IMR-90 (cell line): ENCODE measurements around the gene RPL26. TPM values are rescaled to one million over a fixed set of nuclear protein-coding genes. Genes with fewer than 3 reads are reported as not detected.

Source experiments
- ATAC-seq: fragments of 200-7000 bp; cut with Tn5 transposase; 2 replicates; pipeline ENCODE4 v1.9.1; 2020; ENCODE audit warnings: low read depth, mild to moderate bottlenecking, moderate library complexity
- BruUV-seq: library from RNA; stranded (reverse); fragments of 400-500 nt; replicated peaks from 2 replicates; lab custom pipeline; 2021; lab: Mats Ljungman, UMichigan
- CTCF ChIA-PET: fragments of 300-600 bp; formaldehyde crosslinking; extraction: SDS; loops from one replicate; lab custom pipeline; 2021; ENCODE audit warnings: antibody characterized with exemption; lab: Yijun Ruan, JAX
- POLR2A ChIA-PET: fragments of 300-600 bp; sonication (Branson Sonifier 250); formaldehyde crosslinking; loops from one replicate; lab custom pipeline; 2022; ENCODE audit warnings: antibody characterized with exemption; ENCODE audit not compliant: unreplicated experiment; lab: Charles Lee
- DNase-seq: peaks from one replicate; pipeline ENCODE4 v3.0.0; 2013
- H2AFZ ChIP-seq: replicated peaks from 2 replicates; pipeline ENCODE3; 2013; ENCODE audit warnings: low read length, mild to moderate bottlenecking; ENCODE audit not compliant: poor library complexity
- H2AK5ac ChIP-seq: 2 replicates; pipeline ENCODE4 v1.6.1; 2013; ENCODE audit warnings: low read depth, low read length, inconsistent platforms
- H2AK9ac ChIP-seq: replicated peaks from 2 replicates; pipeline ENCODE3; 2013; ENCODE audit warnings: mild to moderate bottlenecking, low read depth, low read length, moderate library complexity; ENCODE audit not compliant: poor library complexity
- H2BK120ac ChIP-seq: 2 replicates; pipeline ENCODE4 v1.6.1; 2013; ENCODE audit warnings: low read depth, low read length, inconsistent platforms
- H2BK15ac ChIP-seq: 3 replicates; pipeline ENCODE4 v1.6.1; 2013; ENCODE audit warnings: low read depth, low read length, inconsistent platforms
- H2BK20ac ChIP-seq: 2 replicates; pipeline ENCODE4 v1.6.1; 2013; ENCODE audit warnings: low read depth, mild to moderate bottlenecking, inconsistent platforms, low read length, moderate library complexity
- H2BK5ac ChIP-seq: 2 replicates; pipeline ENCODE4 v1.6.1; 2013; ENCODE audit warnings: mild to moderate bottlenecking, low read depth, low read length, inconsistent platforms; ENCODE audit not compliant: poor library complexity, severe bottlenecking
- H3K14ac ChIP-seq: replicated peaks from 2 replicates; pipeline ENCODE4 v1.6.1; 2013; ENCODE audit warnings: low read depth, low read length, inconsistent platforms
- H3K18ac ChIP-seq: 2 replicates; pipeline ENCODE4 v1.6.1; 2013; ENCODE audit warnings: low read depth, low read length, control low read depth
- H3K23ac ChIP-seq: 2 replicates; pipeline ENCODE4 v1.6.1; 2013; ENCODE audit warnings: low read depth, low read length, inconsistent platforms
- H3K27ac ChIP-seq: 2 replicates; pipeline ENCODE4 v1.5.1; 2013; ENCODE audit warnings: mild to moderate bottlenecking, control low read depth, low read length; ENCODE audit not compliant: insufficient read depth
- H3K27me3 ChIP-seq: 2 replicates; pipeline ENCODE4 v1.6.1; 2013; ENCODE audit warnings: low read length; ENCODE audit not compliant: control insufficient read depth, insufficient read depth
- H3K36me3 ChIP-seq: 2 replicates; pipeline ENCODE4 v1.6.1; 2013; ENCODE audit warnings: low read length, mixed read lengths; ENCODE audit not compliant: control insufficient read depth, insufficient read depth
- H3K4ac ChIP-seq: 2 replicates; pipeline ENCODE4 v1.6.1; 2013; ENCODE audit warnings: low read depth, low read length, inconsistent platforms
- H3K4me1 ChIP-seq: 2 replicates; pipeline ENCODE4 v1.6.1; 2013; ENCODE audit warnings: low read length, mixed read lengths; ENCODE audit not compliant: control insufficient read depth, insufficient read depth
- H3K4me2 ChIP-seq: 2 replicates; pipeline ENCODE4 v1.6.1; 2013; ENCODE audit warnings: low read depth, mild to moderate bottlenecking, control low read depth, low read length, moderate library complexity
- H3K4me3 ChIP-seq: 2 replicates; pipeline ENCODE4 v1.5.1; 2013; ENCODE audit warnings: low read depth, mild to moderate bottlenecking, control low read depth, low read length, moderate library complexity; ENCODE audit not compliant: insufficient read depth
- H3K56ac ChIP-seq: 2 replicates; pipeline ENCODE4 v1.6.1; 2013; ENCODE audit warnings: low read length, inconsistent platforms; ENCODE audit not compliant: insufficient read depth; ENCODE audit errors: extremely low read depth
- H3K79me1 ChIP-seq, 2 experiments: 2 replicates each; pipeline ENCODE4 v1.6.1; 2013; ENCODE audit warnings: low read length in 2 of 2, inconsistent platforms in 1 of 2, low read depth in 1 of 2
- H3K9ac ChIP-seq: 2 replicates; pipeline ENCODE4 v1.6.1; 2013; ENCODE audit warnings: low read depth, low read length, control low read depth
- H3K9me1 ChIP-seq: 2 replicates; pipeline ENCODE4 v1.6.1; 2013; ENCODE audit warnings: low read length, inconsistent platforms; ENCODE audit not compliant: insufficient read depth
- H3K9me3 ChIP-seq: 2 replicates; pipeline ENCODE4 v1.6.1; 2013; ENCODE audit warnings: low read length; ENCODE audit not compliant: control insufficient read depth, insufficient read depth
- H4K20me1 ChIP-seq: 2 replicates; pipeline ENCODE4 v1.6.1; 2013; ENCODE audit warnings: low read length, inconsistent platforms; ENCODE audit not compliant: insufficient read depth
- H4K5ac ChIP-seq: 2 replicates; pipeline ENCODE4 v1.6.1; 2013; ENCODE audit warnings: mild to moderate bottlenecking, low read depth, low read length, control low read depth
- H4K8ac ChIP-seq, 2 experiments: 2 replicates each; pipeline ENCODE4 v1.6.1; 2013; ENCODE audit warnings: low read depth in 2 of 2, low read length in 2 of 2, control low read depth in 1 of 2, inconsistent platforms in 1 of 2
- H4K91ac ChIP-seq: 2 replicates; pipeline ENCODE4 v1.6.1; 2013; ENCODE audit warnings: low read depth, low read length, inconsistent platforms; ENCODE audit not compliant: insufficient read depth
- MAFK ChIP-seq: IDR thresholded peaks from 2 replicates; pipeline ENCODE4 v1.6.1; 2012; ENCODE audit warnings: low read depth, low read length, improper control_type of control experiment
- WGBS, 2 experiments: methylation state at CpG; one replicate each; pipeline versions ENCODE4 v1.1.5 to v1.1.7; 2013; ENCODE audit warnings: missing lambda C conversion rate in 2 of 2; ENCODE audit not compliant: insufficient read length in 1 of 2; ENCODE audit errors: extremely low coverage in 2 of 2; 5-methylcytosine and 5-hydroxymethylcytosine counted together
- dilution Hi-C: fragments of 300-500 bp; cut with HindIII; formaldehyde crosslinking; loops from one replicate; pipeline ENCODE4 v1.14.3; 2018; ENCODE audit warnings: low sequenced_read_pairs; ENCODE audit not compliant: unreplicated experiment
- in situ Hi-C: fragments of 300-500 bp; cut with MboI; formaldehyde crosslinking; loops from 3 replicates; pipeline ENCODE4 v1.14.3; 2019; ENCODE audit warnings: low sequenced_read_pairs, inconsistent platforms, mixed read lengths
- intact Hi-C: fragments of 100-400 bp; cut with micrococcal nuclease; formaldehyde crosslinking; loops from 2 replicates; pipeline ENCODE4 v1.10.0; 2022
- polyA plus RNA-seq, 3 experiments: library from polyadenylated mRNA; depleted of rRNA; stranded (reverse); fragments of >200 nt; gene quantifications; 2 replicates each; pipeline ENCODE4 v1.2.3, GENCODE V29; 2012; ENCODE audit warnings: low replicate concordance in 1 of 3
- total RNA-seq: library from RNA; depleted of rRNA; stranded (reverse); fragments of >200 nt; gene quantifications from 2 replicates; pipeline ENCODE4 v1.2.3, GENCODE V29; 2012

The RPL26 gene
- total and polyA plus RNA-seq, 2 of the 4 experiments (the other 2 are of a cell fraction): 4,763 to 5,013 TPM

DNA sequence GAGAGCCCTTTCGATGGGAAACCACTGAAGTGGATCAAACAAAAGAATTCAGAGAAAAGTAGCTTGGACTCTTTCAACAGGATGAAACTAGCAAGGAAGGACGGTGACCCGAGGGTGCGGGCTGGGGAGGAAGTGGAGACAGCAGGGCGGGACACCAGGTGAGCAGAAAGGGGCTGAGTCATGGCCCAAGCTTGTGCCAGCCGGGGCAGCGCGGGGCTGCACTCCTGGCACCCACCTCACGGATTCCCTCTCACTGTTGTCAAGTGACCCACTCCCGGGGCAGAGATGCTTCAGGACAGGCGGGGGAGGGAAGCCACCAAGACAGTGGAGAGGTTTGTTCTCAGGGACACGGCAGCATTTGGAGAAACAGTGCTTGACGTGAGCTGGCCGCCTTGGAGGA is 25.4 kb upstream of the RPL26 start:
- intact Hi-C loops (no loop called here), dilution Hi-C loops (no loop called here), in situ Hi-C loops (no loop called here)
- no peak overlapping the region for H2BK5ac ChIP-seq
- no peak for DNase-seq
- POLR2A ChIA-PET: interaction anchor here (0.7 kb wide), 1 partner anchor 417 kb away, joined by 3 read pairs; no protein-coding TSS in a partner anchor
- no peak overlapping the region for H3K4ac ChIP-seq
- H4K5ac ChIP-seq: no peak overlapping the region
- no peak overlapping the region for H4K8ac ChIP-seq
- no peak overlapping the region for H3K18ac ChIP-seq
- H3K4me2 ChIP-seq: no peak overlapping the region
- H3K4me1 ChIP-seq: no peaks in the 10 kb centered on the region
- H3K9me1 ChIP-seq: no peaks in the 10 kb centered on the region
- no peaks in the 10 kb centered on the region for H4K20me1 ChIP-seq
- H3K56ac ChIP-seq: no peak overlapping the region
- no peaks in the 10 kb centered on the region for H3K36me3 ChIP-seq
- no peak for ATAC-seq
- H2BK15ac ChIP-seq: no peak overlapping the region
- H3K27me3 ChIP-seq: peaks cover 9% of the 10 kb centered on the region
- H3K9ac ChIP-seq: no peak overlapping the region
- H3K4me3 ChIP-seq: no peak overlapping the region
- TF ChIP-seq MAFK: no peak
- H3K14ac ChIP-seq: no peak overlapping the region
- H4K91ac ChIP-seq: no peak overlapping the region
- no peak overlapping the region for H3K27ac ChIP-seq
- 85% methylated on average over 4 of the region's 14 CpGs; no CpG with 5 or more reads in 1 of the 2 experiments for WGBS, 2 experiments
- no peaks in the 10 kb centered on the region for H3K79me1 ChIP-seq
- H2BK20ac ChIP-seq: no peak overlapping the region
- H2AK9ac ChIP-seq: peak overlapping the region; percentile 40
- H3K9me3 ChIP-seq: no peaks in the 10 kb centered on the region
- CTCF ChIA-PET: interaction anchor here (1.2 kb wide), 1 partner anchor 338 kb away, joined by 3 read pairs; no protein-coding TSS in a partner anchor
- H2BK120ac ChIP-seq: no peak overlapping the region
- no peak overlapping the region for H3K23ac ChIP-seq
- no peak overlapping the region for H2AFZ ChIP-seq
- no peak overlapping the region for H2AK5ac ChIP-seq
- no TSS peak for BruUV-seq
